NCI-H128 (cell line): ENCODE measurements around the gene RIPOR2.

Source experiments
- DNase-seq: peaks from one replicate; lab custom pipeline; 2025; ENCODE audit not compliant: unreplicated experiment; lab: John Stamatoyannopoulos, UW

Gene RIPOR2

DNA sequence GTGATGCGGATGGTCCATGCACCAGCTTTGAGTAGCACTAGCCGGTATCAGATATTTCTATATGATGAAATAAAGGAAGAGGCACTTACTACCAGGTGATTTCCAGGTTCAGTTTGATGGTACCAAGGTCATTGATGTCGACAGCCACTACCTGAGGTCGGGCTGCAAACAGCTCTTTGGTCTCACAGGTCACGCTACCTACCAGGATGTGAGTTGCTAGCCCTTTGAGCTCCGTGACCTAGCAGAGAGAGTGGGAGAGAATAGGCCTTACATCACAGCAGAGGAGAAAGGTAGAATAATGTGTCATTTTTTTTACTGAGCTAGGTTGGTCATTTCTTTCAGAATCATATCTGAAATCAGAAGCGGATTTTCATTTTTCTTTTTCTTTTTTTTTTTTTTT is 86.0 kb downstream of the RIPOR2 start:
- DNase-seq: no peak

- no peak for DNase-seq
Observed at GRCh38 chr6:24848461-24848860, 87.3 kb downstream of the RIPOR2 start.

GRCh38 chr6:24847402-24847801 is 88.4 kb downstream of the RIPOR2 start:
- no peak for DNase-seq

DNA sequence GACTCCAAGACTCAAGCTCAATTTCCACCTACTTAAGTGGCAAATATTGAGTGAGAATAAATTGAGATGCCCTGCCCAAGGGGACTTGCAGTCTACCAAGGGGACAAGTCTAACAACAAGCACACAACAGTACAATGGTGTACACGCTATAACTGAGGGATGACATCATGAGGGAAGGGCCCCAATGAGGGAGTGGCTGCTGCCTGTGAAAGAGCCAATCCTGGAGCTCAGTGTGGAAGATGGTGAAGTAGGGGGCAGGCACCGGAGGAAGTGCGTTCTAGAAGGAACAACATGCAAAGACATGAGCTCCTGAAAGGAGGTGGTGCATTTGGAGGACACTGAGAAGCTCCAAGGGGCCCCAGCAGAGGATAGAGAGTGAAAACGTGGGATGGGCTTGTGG is 90.2 kb downstream of the RIPOR2 start:
- no peak for DNase-seq

- no peak for DNase-seq
Observed at GRCh38 chr6:24844903-24845302, 90.9 kb downstream of the RIPOR2 start.

DNA sequence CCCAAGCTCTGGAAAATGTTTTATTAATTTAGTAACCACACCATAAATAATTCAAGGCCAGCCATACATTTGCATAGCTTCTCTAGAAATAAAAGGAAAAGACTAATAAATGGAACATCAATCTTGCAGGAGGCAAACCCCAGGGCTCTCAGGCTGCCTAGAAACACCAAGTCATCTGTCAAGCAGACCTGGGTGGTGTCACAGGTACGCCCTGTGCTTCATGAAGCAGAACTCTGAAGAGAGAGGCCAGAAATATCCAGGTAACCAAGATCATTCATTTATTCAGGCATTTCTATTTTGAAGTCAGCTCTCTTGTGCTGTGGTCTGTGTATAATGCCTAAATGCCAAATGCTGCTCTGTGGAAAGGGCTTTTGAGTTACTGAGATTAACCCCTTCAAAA is 91.7 kb downstream of the RIPOR2 start:
- DNase-seq: no peak

DNA sequence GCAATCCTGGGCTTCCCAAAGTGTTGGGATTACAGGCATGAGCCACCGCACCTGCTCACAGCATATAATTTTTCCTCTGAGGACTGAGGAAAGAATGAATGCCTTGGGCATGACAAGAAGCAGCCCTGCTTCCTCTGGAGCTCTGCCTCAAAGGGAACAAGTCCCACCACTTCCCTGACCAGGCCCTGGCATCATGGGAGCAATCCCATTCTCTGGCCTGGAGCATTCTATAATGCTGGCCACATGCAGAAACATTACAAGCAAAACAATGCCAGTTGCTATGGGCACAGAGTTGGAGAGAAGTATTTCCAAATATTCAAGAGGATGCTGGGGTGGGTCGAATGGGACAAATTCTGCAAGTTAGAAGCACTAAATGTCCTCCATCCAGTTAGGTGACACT is 95.6 kb downstream of the RIPOR2 start:
- DNase-seq: no peak

DNA sequence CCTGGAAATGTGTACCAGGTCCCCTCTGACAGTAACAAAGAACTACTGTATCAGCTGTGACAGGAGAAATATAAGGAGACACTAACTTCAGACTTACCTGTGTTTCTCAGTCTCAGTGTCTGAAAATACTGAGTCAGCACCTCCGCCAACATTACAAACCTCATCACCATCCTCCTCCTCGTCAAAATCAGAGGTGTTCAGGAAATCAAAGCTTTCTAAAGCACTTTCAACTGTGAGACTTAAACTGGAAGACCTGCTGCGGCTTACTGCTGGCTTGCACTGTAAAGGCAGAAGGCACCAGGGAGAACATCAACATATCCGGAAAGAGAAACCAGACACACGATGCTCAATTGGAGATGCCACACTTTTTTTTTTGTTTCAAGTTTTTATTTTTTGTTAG is 96.8 kb downstream of the RIPOR2 start:
- DNase-seq: no peak

- DNase-seq: no peak
Observed at GRCh38 chr6:24838081-24838480, 97.7 kb downstream of the RIPOR2 start.

- no peak for DNase-seq
Observed at GRCh38 chr6:24836109-24836508, 99.7 kb downstream of the RIPOR2 start.

GRCh38 chr6:24833711-24834386 is 101.9 kb downstream of the RIPOR2 start:
- no peak for DNase-seq

GRCh38 chr6:24832794-24833193 is 103.0 kb downstream of the RIPOR2 start:
- DNase-seq: no peak

DNA sequence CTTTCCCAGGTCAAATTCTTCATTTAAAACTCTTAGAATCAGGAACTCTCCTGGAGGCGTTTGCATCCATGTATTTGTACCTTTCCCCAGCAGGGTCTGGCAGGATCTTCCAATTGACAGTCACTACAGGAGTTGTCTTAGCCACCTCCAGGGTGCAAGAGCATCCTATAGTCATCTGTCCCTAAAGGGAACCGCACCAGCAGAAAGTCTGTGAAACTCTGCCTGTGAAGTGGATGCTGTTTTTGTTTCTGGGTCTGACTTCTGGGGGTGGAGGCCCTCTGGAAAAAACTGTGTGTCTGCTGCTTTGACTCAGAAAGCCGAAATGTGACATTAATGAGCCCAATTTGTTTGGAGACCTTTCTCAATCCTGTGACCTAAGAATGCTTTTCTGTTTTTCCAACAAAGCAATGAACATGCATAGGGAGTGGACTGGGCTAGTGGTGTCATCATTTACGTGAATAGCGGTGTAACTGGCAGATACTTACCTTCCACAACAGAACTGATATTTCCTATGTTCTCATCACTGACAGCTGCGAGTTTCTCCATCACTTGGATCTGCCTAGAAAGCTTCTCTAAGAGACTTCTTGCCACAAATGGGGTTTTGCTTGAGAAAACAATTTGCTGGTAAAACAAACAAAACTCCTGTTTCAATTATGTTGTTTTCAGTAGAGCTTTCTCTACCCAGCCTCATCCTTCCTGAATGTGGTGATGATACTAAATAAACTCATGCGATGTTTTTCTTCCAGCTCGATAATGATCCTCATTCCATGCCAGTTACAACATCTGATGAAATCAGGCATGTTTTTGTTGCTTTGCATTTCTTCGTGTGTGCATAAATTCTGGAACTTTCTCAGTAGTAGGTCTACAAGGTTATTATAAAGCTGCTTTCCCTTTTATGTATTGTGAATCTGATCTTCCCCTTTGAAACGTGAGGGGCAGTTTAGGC is 103.7 kb downstream of the RIPOR2 start:
- no peak for DNase-seq

GRCh38 chr6:24829657-24830056 is 106.1 kb downstream of the RIPOR2 start:
- no peak for DNase-seq

DNA sequence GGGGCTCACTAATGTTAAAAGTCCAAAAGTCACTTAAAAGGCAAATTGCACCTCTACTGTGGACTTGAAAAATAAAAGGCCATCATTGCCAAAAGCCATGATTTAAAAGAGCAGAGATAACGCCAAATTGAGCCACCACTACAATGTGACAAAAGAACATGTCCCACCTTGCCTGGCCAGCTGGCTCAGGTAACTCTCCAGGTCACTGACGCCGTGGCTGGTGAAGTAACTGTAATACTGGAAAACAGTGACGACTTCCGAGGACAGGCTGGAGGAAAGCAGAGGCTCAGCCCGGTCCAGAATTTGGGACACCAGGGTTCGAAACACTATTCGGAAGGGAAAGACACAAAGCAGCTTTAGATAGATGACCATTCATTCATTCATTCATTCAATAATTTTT is 107.8 kb downstream of the RIPOR2 start:
- DNase-seq: no peak

DNA sequence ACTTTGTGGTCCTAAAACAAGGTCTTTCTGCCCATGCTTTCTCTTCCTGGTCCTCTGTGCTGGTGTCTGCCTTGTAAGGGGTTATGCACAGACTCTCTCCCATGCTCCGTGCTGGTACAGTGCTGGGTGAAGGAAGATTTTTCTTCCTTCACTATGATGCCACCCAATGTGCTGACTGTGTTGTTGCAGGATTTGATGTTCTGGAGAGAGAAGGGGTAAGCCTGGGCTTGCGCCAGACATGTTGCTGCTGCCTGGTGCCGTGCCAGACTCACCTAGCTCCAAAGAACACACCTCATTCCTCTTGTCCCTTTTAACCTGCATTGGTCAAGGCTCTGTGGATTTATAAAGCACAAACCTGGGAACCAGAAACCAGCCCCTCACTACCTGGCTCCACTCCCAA is 108.6 kb downstream of the RIPOR2 start:
- DNase-seq: no peak

DNA sequence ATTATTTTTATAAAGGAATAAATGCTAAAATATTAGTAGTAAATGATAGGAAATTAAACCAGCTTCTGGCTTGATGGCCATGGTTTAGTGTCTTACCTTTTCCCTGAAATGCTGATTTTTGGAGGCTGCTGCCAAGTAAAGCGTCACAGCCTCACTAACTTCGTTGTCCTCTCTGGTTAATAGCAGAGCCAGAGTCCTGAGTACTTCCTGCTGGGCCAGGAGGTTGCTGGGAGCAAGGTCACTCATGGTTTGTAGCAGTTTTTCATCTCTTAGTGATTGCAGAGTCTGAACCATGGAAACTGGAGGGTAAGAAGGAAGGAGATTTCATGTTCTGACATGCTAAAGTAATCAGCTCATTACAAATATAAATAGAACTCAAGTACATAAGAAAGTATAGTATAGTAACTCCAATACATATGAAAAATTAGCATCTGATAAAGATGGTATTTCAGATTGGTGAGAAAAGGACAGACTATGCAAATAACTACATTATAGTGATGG is 110.6 kb downstream of the RIPOR2 start:
- no peak for DNase-seq

- no peak for DNase-seq
Observed at GRCh38 chr6:24824142-24824938, 111.4 kb downstream of the RIPOR2 start.

- DNase-seq: no peak
Observed at GRCh38 chr6:24823185-24823584, 112.6 kb downstream of the RIPOR2 start.

DNA sequence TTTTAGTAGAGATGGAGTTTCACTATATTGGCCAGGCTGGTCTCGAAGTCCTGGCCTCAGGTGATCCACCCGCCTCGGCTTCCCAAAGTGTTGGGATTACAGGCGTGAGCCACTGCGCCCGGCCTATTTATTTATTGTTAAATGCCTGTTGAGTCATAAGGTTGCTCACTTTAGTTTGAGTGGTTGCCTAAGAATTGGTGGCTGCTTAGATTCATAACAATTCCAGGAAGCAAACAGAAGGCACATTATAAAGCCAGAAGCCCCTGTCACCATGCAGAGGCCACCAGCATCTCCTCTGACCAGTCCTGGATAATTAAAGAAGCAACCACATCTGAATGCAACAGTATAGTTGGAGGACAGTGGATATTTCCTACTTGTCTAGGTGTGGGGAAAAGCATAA is 113.1 kb downstream of the RIPOR2 start:
- no peak for DNase-seq

GRCh38 chr6:24821860-24822444 is 113.8 kb downstream of the RIPOR2 start:
- no peak for DNase-seq
